ENCODE results near the gene OR5D16. TPM values are rescaled to one million over a fixed set of nuclear protein-coding genes. Genes with fewer than 3 reads are reported as not detected.
"Not testable (repeated sequence)": the region's sequence is repeated elsewhere in the genome, so short reads cannot be mapped to it uniquely, and the experiment has no call there.

The OR5D16 gene
- total RNA-seq, 1 donor from 2014 or later: not detected

DNA sequence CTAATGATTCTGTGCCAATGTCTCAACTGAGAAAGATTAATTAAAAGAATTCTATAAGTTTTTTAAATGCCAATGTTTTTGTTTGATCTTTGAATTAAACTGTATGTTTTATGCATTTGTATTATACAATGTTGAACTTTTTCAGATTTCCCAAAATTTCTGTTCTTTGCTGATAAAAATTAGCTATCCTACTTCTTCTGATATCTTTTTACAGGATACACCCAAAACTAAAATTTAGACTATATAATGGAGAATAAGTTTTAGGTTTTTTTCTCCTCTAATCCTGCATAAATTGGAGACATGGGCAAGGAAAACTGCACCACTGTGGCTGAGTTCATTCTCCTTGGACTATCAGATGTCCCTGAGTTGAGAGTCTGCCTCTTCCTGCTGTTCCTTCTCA lies 11.6 kb upstream of the OR5D16 start, which contains the start of gene OR5L2:
Gene OR5L2 (plus strand): TSS at position 301 of the 400 bp plus-strand sequence. CDS start 0 bp downstream, at position 301.
- no peak for DNase-seq (ENCODE audit: low read depth)
- H3K4me3 ChIP-seq (ENCODE audit: low read depth, low read length): no peak within 1 kb of the TSS
- TF ChIP-seq, protein P1, sequence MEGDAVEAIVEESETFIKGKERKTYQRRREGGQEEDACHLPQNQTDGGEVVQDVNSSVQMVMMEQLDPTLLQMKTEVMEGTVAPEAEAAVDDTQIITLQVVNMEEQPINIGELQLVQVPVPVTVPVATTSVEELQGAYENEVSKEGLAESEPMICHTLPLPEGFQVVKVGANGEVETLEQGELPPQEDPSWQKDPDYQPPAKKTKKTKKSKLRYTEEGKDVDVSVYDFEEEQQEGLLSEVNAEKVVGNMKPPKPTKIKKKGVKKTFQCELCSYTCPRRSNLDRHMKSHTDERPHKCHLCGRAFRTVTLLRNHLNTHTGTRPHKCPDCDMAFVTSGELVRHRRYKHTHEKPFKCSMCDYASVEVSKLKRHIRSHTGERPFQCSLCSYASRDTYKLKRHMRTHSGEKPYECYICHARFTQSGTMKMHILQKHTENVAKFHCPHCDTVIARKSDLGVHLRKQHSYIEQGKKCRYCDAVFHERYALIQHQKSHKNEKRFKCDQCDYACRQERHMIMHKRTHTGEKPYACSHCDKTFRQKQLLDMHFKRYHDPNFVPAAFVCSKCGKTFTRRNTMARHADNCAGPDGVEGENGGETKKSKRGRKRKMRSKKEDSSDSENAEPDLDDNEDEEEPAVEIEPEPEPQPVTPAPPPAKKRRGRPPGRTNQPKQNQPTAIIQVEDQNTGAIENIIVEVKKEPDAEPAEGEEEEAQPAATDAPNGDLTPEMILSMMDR (conservative IDR thresholded peaks at IDR 0.05; ENCODE audit: low read depth, low read length): no peak

DNA sequence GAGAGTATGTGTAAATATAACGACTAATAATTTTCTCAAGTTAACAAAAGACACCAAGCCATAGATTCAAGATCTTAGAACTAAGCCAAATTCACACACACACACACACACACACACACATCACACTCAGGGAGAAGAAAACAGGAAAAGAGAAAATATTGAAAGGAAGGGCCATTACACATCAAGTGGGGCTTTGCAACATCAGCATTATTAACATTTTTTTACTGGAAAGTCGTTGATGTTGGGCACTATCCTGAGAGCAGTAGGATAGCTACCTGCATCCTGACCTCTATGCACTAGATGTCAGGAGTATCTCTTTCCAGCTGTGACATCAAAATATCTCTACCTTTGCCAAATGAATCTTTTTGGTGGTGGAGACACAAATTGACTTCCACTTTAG lies 8.9 kb downstream of the OR5D16 start:
- TF ChIP-seq, protein P1 (conservative IDR thresholded peaks at IDR 0.05; ENCODE audit: low read depth, low read length): no peak
- DNase-seq (ENCODE audit: low read depth): no peak
- no peak overlapping the region for H3K4me3 ChIP-seq (ENCODE audit: low read depth, low read length)

DNA sequence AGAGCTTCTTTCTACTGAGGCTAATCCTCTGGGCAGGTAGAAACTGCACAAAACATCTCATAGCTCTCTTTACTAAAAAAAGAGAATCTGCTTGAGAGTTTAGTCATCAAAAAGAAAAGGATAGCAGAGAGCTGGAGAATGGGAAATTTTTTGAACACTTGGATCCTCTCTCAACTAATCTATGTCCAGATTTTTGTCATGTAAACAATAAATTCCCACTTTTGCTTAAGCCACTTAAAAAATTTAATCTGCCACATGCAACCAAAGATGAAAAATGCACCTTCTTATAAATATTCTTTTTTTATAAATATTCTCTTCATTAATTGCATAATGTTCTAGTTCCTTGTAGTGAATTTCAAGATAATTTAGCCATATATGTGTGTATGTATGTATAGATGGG lies 10.5 kb downstream of the OR5D16 start:
- H3K4me3 ChIP-seq (ENCODE audit: low read depth, low read length): no peak overlapping the region
- no peak for DNase-seq (ENCODE audit: low read depth)
- TF ChIP-seq, protein P1 (conservative IDR thresholded peaks at IDR 0.05; ENCODE audit: low read depth, low read length): no peak

GRCh38 chr11:55852141-55852540 lies 13.6 kb downstream of the OR5D16 start:
- TF ChIP-seq, protein P1 (conservative IDR thresholded peaks at IDR 0.05; ENCODE audit: low read depth, low read length): no peak
- H3K4me3 ChIP-seq (ENCODE audit: low read depth, low read length): no peak overlapping the region
- DNase-seq (ENCODE audit: low read depth): no peak

DNA sequence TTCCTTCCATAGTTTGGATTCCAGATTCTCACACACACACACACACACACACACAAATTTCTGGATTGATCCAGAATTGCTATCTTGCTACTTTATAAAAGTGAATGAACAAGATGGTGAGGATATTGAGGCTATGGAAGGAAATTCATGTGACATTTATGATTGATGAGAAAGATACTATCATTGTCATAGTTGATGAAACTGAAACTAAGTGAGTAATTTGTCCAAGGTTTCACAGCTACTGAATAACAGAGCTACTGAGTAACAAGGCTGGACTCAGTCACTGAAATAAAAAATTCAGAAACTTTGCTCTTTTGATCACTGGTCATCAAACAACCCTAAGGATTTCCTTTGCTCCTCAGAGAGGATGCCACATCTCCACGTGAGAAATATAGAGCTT lies 16.2 kb downstream of the OR5D16 start:
- TF ChIP-seq, protein P1 (conservative IDR thresholded peaks at IDR 0.05; ENCODE audit: low read depth, low read length): no peak
- DNase-seq (ENCODE audit: low read depth): no peak
- no peak overlapping the region for H3K4me3 ChIP-seq (ENCODE audit: low read depth, low read length)

DNA sequence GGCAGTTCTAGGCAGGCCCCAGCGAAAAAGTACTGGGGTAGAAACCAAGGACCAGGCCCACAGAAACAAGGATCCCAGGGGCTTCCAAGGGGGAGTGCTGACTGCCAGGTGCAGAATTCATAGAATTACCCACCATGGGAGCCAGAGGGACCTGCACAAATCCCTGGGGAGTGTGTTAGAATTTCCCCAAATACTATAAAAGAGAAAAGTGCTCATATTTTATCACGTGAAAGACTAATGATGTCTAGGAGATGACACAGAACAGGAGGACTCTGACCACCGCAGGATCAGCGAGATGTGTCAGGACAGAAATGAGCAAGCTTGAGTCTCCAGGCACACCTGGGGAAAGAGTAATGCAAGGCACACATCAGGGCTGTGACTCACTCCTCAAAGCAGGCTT lies 28.8 kb downstream of the OR5D16 start:
- not testable (repeated sequence) for DNase-seq (ENCODE audit: low read depth)

DNA sequence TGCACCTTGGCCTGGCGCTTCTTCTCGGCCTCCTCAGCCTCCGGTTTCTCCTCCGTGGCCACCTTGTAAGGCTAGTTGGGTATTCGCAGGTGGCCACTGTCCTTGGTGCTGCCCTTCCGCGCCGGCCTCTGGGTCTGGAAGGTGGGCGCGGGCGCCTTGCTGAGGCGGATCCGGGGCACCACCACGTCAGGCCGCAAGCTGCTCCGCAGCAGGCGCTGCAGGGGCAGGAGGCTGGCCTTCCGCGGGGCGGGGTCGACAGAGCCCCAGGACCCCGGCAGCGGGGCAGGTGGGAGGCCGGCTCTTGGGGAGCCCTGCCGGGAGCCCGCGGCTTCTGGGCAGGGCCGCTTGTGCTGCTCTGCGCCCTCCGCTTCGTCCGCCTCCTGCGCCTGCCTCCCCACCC lies 34.2 kb downstream of the OR5D16 start:
- H3K4me3 ChIP-seq (ENCODE audit: low read depth, low read length); DNase-seq (ENCODE audit: low read depth): not testable (repeated sequence)

More for the DNA sequence above, 28.8 kb downstream of the OR5D16 start:
- H3K4me3 ChIP-seq (ENCODE audit: low read depth, low read length): not testable (repeated sequence)

- not testable (repeated sequence) for H3K4me3 ChIP-seq (ENCODE audit: low read depth, low read length); DNase-seq (ENCODE audit: low read depth)
Measured at GRCh38 chr11:55873146-55873545, 34.6 kb downstream of the OR5D16 start.

DNA sequence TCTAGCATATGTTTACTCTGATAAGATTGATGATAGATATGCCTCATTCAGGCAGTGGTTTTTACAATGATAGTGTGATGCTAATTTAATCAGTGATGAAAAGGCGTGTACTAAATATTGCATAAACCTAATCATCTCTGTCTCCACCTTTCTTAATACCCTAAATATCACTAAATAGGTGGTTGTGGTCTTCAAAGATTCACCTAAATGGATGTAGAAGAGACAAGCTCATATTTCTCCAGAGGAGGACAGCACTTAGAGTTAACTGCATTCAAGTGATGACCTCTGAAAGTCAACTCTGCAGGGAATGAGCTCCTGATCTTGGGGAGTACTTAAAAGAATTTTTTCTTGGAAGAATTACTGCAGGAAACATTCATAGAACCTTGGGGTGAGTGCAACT lies 44.4 kb downstream of the OR5D16 start, which contains the start of gene TRIM51:
Gene TRIM51 (plus strand): TSS at position 301 of the 400 bp plus-strand sequence. CDS start 2,132 bp downstream, outside the sequence.
- DNase-seq (ENCODE audit: low read depth); H3K4me3 ChIP-seq (ENCODE audit: low read depth, low read length): not testable (repeated sequence)

GRCh38 chr11:55884995-55885394 lies 46.4 kb downstream of the OR5D16 start:
- H3K4me3 ChIP-seq (ENCODE audit: low read depth, low read length); DNase-seq (ENCODE audit: low read depth): not testable (repeated sequence)

GRCh38 chr11:55885481-55885880 lies 46.9 kb downstream of the OR5D16 start:
- not testable (repeated sequence) for DNase-seq (ENCODE audit: low read depth); H3K4me3 ChIP-seq (ENCODE audit: low read depth, low read length)
